GM12878 (cell line): Measurements from ENCODE around the gene RHBG. TPM values are rescaled to one million over a fixed set of nuclear protein-coding genes. Genes with fewer than 3 reads are reported as not detected.

Experiments
- ATAC-seq: fragments of 200-7000 bp; cut with Tn5 transposase; 3 replicates; pipeline ENCODE4 v1.9.1; 2020; ENCODE audit warnings: mild to moderate bottlenecking, moderate library complexity
- BruUV-seq: library from RNA; stranded (reverse); fragments of 400-500 nt; replicated peaks from 2 replicates; lab custom pipeline; 2021; lab: Mats Ljungman, UMichigan
- CTCF ChIA-PET: fragments of 300-600 bp; sonication (Branson Sonifier 250); formaldehyde crosslinking; extraction: SDS; loops from one replicate; lab custom pipeline; 2021; ENCODE audit warnings: inconsistent platforms; lab: Yijun Ruan, JAX
- POLR2A ChIA-PET: fragments of 350-600 bp; formaldehyde crosslinking; extraction: SDS; loops from one replicate; lab custom pipeline; 2021; ENCODE audit warnings: inconsistent platforms; lab: Charles Lee
- RAD21 ChIA-PET: fragments of 300-600 bp; sonication (Branson Sonifier 250); formaldehyde crosslinking; loops from one replicate; lab custom pipeline; 2023; ENCODE audit warnings: antibody characterized with exemption; ENCODE audit not compliant: unreplicated experiment; lab: Charles Lee
- SMC1A ChIA-PET: fragments of 300-600 bp; sonication (Branson Sonifier 250); formaldehyde crosslinking; loops from one replicate; lab custom pipeline; 2023; ENCODE audit not compliant: unreplicated experiment, uncharacterized antibody; lab: Charles Lee
- DNase-seq: peaks from one replicate; pipeline ENCODE4 v3.0.0-alpha.2; 2011; ENCODE audit warnings: low read depth, low spot score
- FAIRE-seq: peaks from 3 replicates; lab custom pipeline; 2011; peaks lifted over from hg19 to GRCh38; lab: Jason Lieb, UNC
- H2AFZ ChIP-seq: 2 replicates; pipeline ENCODE4 v1.6.0; 2011; ENCODE audit warnings: low read depth, low read length, control low read depth; ENCODE audit not compliant: control insufficient read depth
- H3K27ac ChIP-seq: 2 replicates; pipeline ENCODE4 v1.5.1; 2011; ENCODE audit warnings: control low read depth; ENCODE audit not compliant: control insufficient read depth, insufficient read depth
- H3K27me3 ChIP-seq, 2 experiments: replicated peaks in 1 of 2; 2 replicates each; pipeline versions ENCODE4 v1.6.0 to v1.6.1; 2011; ENCODE audit warnings: low read length in 1 of 2; ENCODE audit not compliant: control insufficient read depth in 2 of 2, insufficient read depth in 2 of 2
- H3K36me3 ChIP-seq, 2 experiments: 2 replicates each; pipeline ENCODE4 v1.5.1; 2011; ENCODE audit warnings: low read length in 1 of 2; ENCODE audit not compliant: control insufficient read depth in 2 of 2, insufficient read depth in 2 of 2
- H3K4me1 ChIP-seq: 2 replicates; pipeline ENCODE4 v1.6.1; 2011; ENCODE audit warnings: mild to moderate bottlenecking, low read length, moderate library complexity, mixed read lengths; ENCODE audit not compliant: control insufficient read depth, insufficient read depth
- H3K4me2 ChIP-seq: 2 replicates; pipeline ENCODE4 v1.6.0; 2011; ENCODE audit warnings: control low read depth; ENCODE audit not compliant: control insufficient read depth, insufficient read depth
- H3K4me3 ChIP-seq: fragments of 200-600 bp; sonication (generic); 2 replicates; pipeline ENCODE4 v1.5.1; 2016
- H3K79me2 ChIP-seq: 2 replicates; pipeline ENCODE4 v1.6.0; 2011; ENCODE audit warnings: low read length; ENCODE audit not compliant: control insufficient read depth, insufficient read depth
- H3K9ac ChIP-seq: 2 replicates; pipeline ENCODE4 v1.8.0; 2011; ENCODE audit warnings: low read length, control low read depth, mixed read lengths; ENCODE audit not compliant: control insufficient read depth, insufficient read depth
- H3K9me3 ChIP-seq: replicated peaks from 3 replicates; pipeline ENCODE4 v1.5.1; 2011; ENCODE audit warnings: mild to moderate bottlenecking, low read length; ENCODE audit not compliant: control insufficient read depth, insufficient read depth
- H4K20me1 ChIP-seq: 2 replicates; pipeline ENCODE4 v1.6.0; 2011; ENCODE audit not compliant: control insufficient read depth, insufficient read depth
- CBX5 ChIP-seq: sonication (generic); IDR thresholded peaks from 2 replicates; pipeline ENCODE4 v1.6.1; 2016; ENCODE audit warnings: low read depth, moderate library complexity, mild to moderate bottlenecking, inconsistent platforms
- EGR1 ChIP-seq, 2 experiments: IDR thresholded peaks; 1 replicate in 1 of 2; 2 replicates in 1 of 2; pipeline ENCODE4 v1.6.1; 2011 to 2012; ENCODE audit warnings: low read depth in 2 of 2, low read length in 2 of 2, borderline replicate concordance in 1 of 2, mild to moderate bottlenecking in 1 of 2, moderate library complexity in 1 of 2
- NFIC ChIP-seq: IDR thresholded peaks from 2 replicates; pipeline ENCODE4 v1.6.1; 2012; ENCODE audit warnings: low read depth, mild to moderate bottlenecking, inconsistent platforms, low read length, moderate library complexity
- STAT3 ChIP-seq: IDR thresholded peaks from 2 replicates; pipeline ENCODE4 v1.6.1; 2011; ENCODE audit warnings: low read depth, low read length, improper control_type of control experiment
- SUPT20H ChIP-seq: IDR thresholded peaks from 2 replicates; pipeline ENCODE4 v1.6.1; 2011; ENCODE audit warnings: low read depth, mild to moderate bottlenecking, low read length, moderate library complexity, borderline replicate concordance; ENCODE audit not compliant: control insufficient read depth
- WGBS: methylation state at CpG from one replicate; pipeline ENCODE4 v1.1.6; 2016; ENCODE audit warnings: low lambda C conversion rate; ENCODE audit not compliant: insufficient replicate concordance, insufficient coverage; ENCODE audit errors: missing lambda C conversion rate; 5-methylcytosine and 5-hydroxymethylcytosine counted together
- in situ Hi-C: fragments of 300-500 bp; cut with MboI; formaldehyde crosslinking; loops from 9 replicates; pipeline ENCODE4 v1.14.3; 2018; ENCODE audit warnings: mixed read lengths
- intact Hi-C: fragments of 100-400 bp; cut with micrococcal nuclease; formaldehyde crosslinking; loops from one replicate; pipeline ENCODE4 v1.14.2; 2022; ENCODE audit not compliant: unreplicated experiment
- polyA plus RNA-seq, 11 experiments: library from polyadenylated mRNA; depleted of rRNA in 4 of 11; unstranded in 6 of 11; stranded (reverse) in 5 of 11; fragments of >200 nt; fragmentation: Nextera tagmentation in 4 of 11; fragmentation: Illumina TruSeq in 1 of 11; extraction: Ambion mirVana in 4 of 11; extraction: Trizol in 1 of 11; gene quantifications; 1 replicate in 1 of 11; 2 replicates in 10 of 11; pipeline versions ENCODE4 v1.2.1 to v1.2.3, GENCODE V29; 2011 to 2016; ENCODE audit warnings: inconsistent platforms in 2 of 11, missing spikeins in 2 of 11, low read depth in 1 of 11
- total RNA-seq, 4 experiments: library from RNA; depleted of rRNA in 3 of 4; stranded (reverse); fragments of >200 nt in 3 of 4; fragmentation: Illumina TruSeq in 1 of 4; extraction: Trizol in 1 of 4; gene quantifications; 2 replicates each; pipeline versions ENCODE4 v1.2.1 to v1.2.3, GENCODE V29; 2013 to 2021
- TF ChIP-seq, protein P1 (sequence below): IDR thresholded peaks from 2 replicates; pipeline ENCODE4 v1.6.1; 2012; ENCODE audit warnings: mild to moderate bottlenecking, low read depth, low read length

The RHBG gene
- total and polyA plus RNA-seq, 10 of the 15 experiments (the other 5 are each of a cell fraction or from before 2014, with no cell fraction given), result not detected

DNA sequence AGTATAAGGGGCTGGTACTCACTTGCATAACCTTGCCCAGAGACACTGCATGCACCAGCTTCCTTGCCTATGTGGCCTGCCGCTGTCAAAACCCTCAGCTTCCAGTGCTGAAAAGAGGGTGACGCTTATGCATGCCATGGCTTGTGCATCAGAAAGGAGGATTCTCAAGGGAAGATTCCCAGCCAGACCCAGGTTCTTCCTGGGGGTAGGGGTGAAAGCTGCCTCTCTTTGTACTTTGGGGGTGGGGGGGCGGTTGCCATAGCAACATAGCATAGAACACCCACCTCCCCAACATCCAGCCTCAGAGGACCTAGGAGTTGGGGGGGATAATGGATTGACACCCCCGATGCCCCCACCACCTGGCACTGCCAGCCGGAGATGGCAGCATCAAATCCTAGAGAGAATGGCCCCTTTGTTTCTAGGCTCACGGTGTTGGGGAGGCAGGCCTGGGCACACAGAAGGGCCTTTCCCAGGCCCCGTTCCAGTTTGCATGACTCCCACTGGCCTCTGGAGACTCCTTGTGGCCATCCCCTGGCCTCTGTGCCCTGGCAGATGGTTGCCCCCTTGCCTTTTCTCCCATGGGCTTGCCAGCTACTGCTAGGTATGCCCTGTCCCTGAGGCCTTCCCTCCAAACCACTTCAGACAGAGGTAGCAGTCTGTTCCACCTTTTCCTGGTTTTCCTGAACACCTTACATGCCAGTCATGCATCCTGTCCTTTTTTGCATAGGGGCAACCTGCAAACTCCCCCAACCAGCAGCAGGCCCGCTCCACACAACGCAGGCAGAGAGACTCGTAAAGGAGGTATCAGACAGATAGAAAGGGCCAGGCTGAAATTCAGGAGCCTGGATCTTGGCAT is 44.6 kb downstream of the RHBG start:
- Histone ChIP-seq H3K27ac (no peak overlapping the region), H3K4me1 (no peaks in the 10 kb centered on the region)
- no TSS peak for BruUV-seq
- SMC1A ChIA-PET, result interaction anchor here (2.0 kb wide), 1 partner anchor 33 kb away, joined by 5 read pairs; no protein-coding TSS in a partner anchor
- TF ChIP-seq NFIC, result no peak
- TF ChIP-seq, all 136 proteins: peak for 0
- H3K9ac ChIP-seq, result no peak overlapping the region
- no peak overlapping the region for H3K4me3 ChIP-seq
- WGBS, result 77% methylated on average over 10 of the region's 10 CpGs
- RAD21 ChIA-PET, result no interaction called here
- POLR2A ChIA-PET, result no interaction called here
- H2AFZ ChIP-seq, result no peak overlapping the region
- H3K36me3 ChIP-seq, result no peaks in the 10 kb centered on the region
- in situ Hi-C loops, result no loop called here
- intact Hi-C loops, result no loop called here
- CTCF ChIA-PET, result interaction anchor here (2.4 to 3.6 kb wide), 2 partner anchors 28 to 33 kb away, joined by 8 to 12 read pairs; no protein-coding TSS in a partner anchor
- ATAC-seq (no peak), DNase-seq (no peak), FAIRE-seq (no peak)
- no peaks in the 10 kb centered on the region for H4K20me1 ChIP-seq
- H3K9me3 ChIP-seq, result no peaks in the 10 kb centered on the region
- no peaks in the 10 kb centered on the region for H3K79me2 ChIP-seq
- no peak overlapping the region for H3K4me2 ChIP-seq
- H3K27me3 ChIP-seq, result no peaks in the 10 kb centered on the region; a peak in 1 of 4 replicates

DNA sequence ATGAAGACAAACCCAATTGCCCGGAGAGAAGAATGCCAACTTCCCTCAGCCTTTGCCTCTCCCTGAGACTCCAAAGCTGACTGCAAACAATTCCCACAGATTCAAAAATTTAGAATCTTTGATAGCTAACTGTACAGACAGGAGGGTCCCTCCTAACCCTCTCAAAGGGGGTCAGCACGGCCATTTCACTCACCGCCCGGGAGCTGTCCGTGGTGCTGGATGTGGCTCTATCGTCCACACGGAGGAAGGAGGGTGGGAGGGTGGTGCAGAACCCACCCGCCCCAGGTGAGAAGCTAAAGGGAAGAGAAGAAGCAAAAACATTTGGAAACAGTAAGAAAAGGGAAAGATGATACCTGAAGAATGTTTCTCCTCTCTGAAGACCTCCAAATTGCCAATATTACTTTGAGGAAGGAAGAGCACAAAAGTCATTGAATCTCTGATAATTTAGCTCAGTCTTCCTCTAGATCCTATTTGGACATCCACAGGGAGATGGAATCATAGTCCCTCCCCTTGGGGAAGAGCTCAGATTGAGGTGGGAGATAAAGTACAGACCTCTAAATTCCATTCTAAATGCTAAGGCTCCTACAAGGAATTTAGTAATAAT is 45.6 kb downstream of the RHBG start:
- ChIA-PET CTCF (interaction anchor here (0.6 to 3.6 kb wide), 6 partner anchors 9 to 213 kb away, joined by 3 to 12 read pairs (median 4); no protein-coding TSS in a partner anchor), SMC1A (interaction anchor here (1.8 to 2.0 kb wide), 2 partner anchors 28 to 32 kb away, joined by 5 to 11 read pairs; no protein-coding TSS in a partner anchor), RAD21 (interaction anchor here (1.1 kb wide), 1 partner anchor 29 kb away, joined by 3 read pairs; no protein-coding TSS in a partner anchor), POLR2A (no interaction called here)
- Histone ChIP-seq H4K20me1 (no peaks in the 10 kb centered on the region), H3K4me2 (no peak overlapping the region), H3K79me2 (no peaks in the 10 kb centered on the region), H3K9ac (no peak overlapping the region), H3K36me3 (no peaks in the 10 kb centered on the region), H3K27me3 (no peaks in the 10 kb centered on the region; a peak in 1 of 4 replicates), H3K4me1 (no peaks in the 10 kb centered on the region), H2AFZ (no peak overlapping the region), H3K9me3 (no peaks in the 10 kb centered on the region), H3K4me3 (no peak overlapping the region), H3K27ac (no peak overlapping the region)
- in situ Hi-C loops, result no loop called here
- BruUV-seq, result no TSS peak
- intact Hi-C loops, result no loop called here
- FAIRE-seq (no peak), DNase-seq (no peak), ATAC-seq (no peak)
- WGBS, result 58% methylated on average over 8 of the region's 8 CpGs
- TF ChIP-seq STAT3 (no peak), CBX5 (no peak), SUPT20H (no peak), EGR1 (IDR thresholded peaks at IDR 0.05; ENCODE audit: borderline replicate concordance in 1 of 2, low read depth in 2 of 2, low read length in 2 of 2) (no peak)
- TF ChIP-seq, protein P1, sequence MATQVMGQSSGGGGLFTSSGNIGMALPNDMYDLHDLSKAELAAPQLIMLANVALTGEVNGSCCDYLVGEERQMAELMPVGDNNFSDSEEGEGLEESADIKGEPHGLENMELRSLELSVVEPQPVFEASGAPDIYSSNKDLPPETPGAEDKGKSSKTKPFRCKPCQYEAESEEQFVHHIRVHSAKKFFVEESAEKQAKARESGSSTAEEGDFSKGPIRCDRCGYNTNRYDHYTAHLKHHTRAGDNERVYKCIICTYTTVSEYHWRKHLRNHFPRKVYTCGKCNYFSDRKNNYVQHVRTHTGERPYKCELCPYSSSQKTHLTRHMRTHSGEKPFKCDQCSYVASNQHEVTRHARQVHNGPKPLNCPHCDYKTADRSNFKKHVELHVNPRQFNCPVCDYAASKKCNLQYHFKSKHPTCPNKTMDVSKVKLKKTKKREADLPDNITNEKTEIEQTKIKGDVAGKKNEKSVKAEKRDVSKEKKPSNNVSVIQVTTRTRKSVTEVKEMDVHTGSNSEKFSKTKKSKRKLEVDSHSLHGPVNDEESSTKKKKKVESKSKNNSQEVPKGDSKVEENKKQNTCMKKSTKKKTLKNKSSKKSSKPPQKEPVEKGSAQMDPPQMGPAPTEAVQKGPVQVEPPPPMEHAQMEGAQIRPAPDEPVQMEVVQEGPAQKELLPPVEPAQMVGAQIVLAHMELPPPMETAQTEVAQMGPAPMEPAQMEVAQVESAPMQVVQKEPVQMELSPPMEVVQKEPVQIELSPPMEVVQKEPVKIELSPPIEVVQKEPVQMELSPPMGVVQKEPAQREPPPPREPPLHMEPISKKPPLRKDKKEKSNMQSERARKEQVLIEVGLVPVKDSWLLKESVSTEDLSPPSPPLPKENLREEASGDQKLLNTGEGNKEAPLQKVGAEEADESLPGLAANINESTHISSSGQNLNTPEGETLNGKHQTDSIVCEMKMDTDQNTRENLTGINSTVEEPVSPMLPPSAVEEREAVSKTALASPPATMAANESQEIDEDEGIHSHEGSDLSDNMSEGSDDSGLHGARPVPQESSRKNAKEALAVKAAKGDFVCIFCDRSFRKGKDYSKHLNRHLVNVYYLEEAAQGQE, result peak; percentile 90
